ENCODE data around the gene PITPNM3. TPM values are rescaled to one million over a fixed set of nuclear protein-coding genes. Genes with fewer than 3 reads are reported as not detected.

The PITPNM3 gene
- total and polyA plus RNA-seq, 2 experiments from 2014 or later, result 1.0 to 1.5 TPM

- H3K9me2 ChIP-seq (ENCODE audit: insufficient read depth), result peaks cover 5% of the 10 kb centered on the region; the same call in 1 of the 2 replicates
- H3K27me3 ChIP-seq (ENCODE audit: insufficient read depth), result no peaks in the 10 kb centered on the region
- Mint-ChIP-seq H3K4me1 (peaks cover 52% of the 10 kb centered on the region), H3K9me3 (no peaks in the 10 kb centered on the region), H3K27ac (peak overlapping the region; percentile 69), H3K4me3 (peak overlapping the region; percentile 59), H3K27me3 (ENCODE audit: insufficient read depth, low read depth, poor library complexity) (peaks cover 15% of the 10 kb centered on the region), H3K36me3 (ENCODE audit: low read depth) (peaks cover 3% of the 10 kb centered on the region; the same call in 1 of the 3 replicates)
- peak; percentile 77 for ATAC-seq
- H2AFZ ChIP-seq, result peak overlapping the region; percentile 69
- peak overlapping the region; percentile 70; the same call in 1 of the 2 replicates for H3K27ac ChIP-seq (ENCODE audit: low read depth)
- H3K4me2 ChIP-seq, result peak overlapping the region; percentile 80
- peak overlapping the region; percentile 54 for H3K4me3 ChIP-seq
- no peaks in the 10 kb centered on the region for H4K20me1 ChIP-seq (replicated peaks; ENCODE audit: insufficient read depth)
- DNase-seq (ENCODE audit: low spot score), result no peak
- no peaks in the 10 kb centered on the region for H3F3A ChIP-seq (replicated peaks; ENCODE audit: low read depth)
- TF ChIP-seq ZNF462 (CRISPR knock-in tag; IDR thresholded peaks at IDR 0.05), result 0 out of 2 replicates have a peak, but pooled peaks have one; percentile 4
- TF ChIP-seq ZNF114 (CRISPR knock-in tag; IDR thresholded peaks at IDR 0.05), result no peak
- TF ChIP-seq NANOG (IDR thresholded peaks at IDR 0.05; ENCODE audit: borderline replicate concordance), result no peak
- no peak for TF ChIP-seq EZH2 (IDR thresholded peaks at IDR 0.05; ENCODE audit: low read depth, unreplicated experiment)
- no peak for TF ChIP-seq CREB1 (CRISPR knock-in tag; IDR thresholded peaks at IDR 0.05; ENCODE audit: low read depth)
- peak; percentile 58 to 61 for TF ChIP-seq CTCF (conservative IDR thresholded peaks at IDR 0.05; ENCODE audit: low read depth in 2 of 2)
- no peak for TF ChIP-seq JUNB (IDR thresholded peaks at IDR 0.05; ENCODE audit: unreplicated experiment)
- no peak for TF ChIP-seq EZH2phosphoT487 (IDR thresholded peaks at IDR 0.05; ENCODE audit: unreplicated experiment)
- no peak for TF ChIP-seq POLR2AphosphoS5 (IDR thresholded peaks at IDR 0.05; ENCODE audit: low read depth)
- TF ChIP-seq STAT1 (IDR thresholded peaks at IDR 0.05; ENCODE audit: unreplicated experiment), result no peak
- no peak for TF ChIP-seq REST (IDR thresholded peaks at IDR 0.05; ENCODE audit: unreplicated experiment)
- TF ChIP-seq ZNF331 (CRISPR knock-in tag; IDR thresholded peaks at IDR 0.05; ENCODE audit: low read depth), result no peak
- no peak for TF ChIP-seq ETS1 (IDR thresholded peaks at IDR 0.05)
- H3K79me2 ChIP-seq (replicated peaks; ENCODE audit: insufficient read depth), result no peaks in the 10 kb centered on the region
- no peaks in the 10 kb centered on the region for H3K36me3 ChIP-seq (ENCODE audit: insufficient read depth)
- H3K4me1 ChIP-seq (ENCODE audit: insufficient read depth), result peaks cover 32% of the 10 kb centered on the region
Observed at GRCh38 chr17:6495450-6496115, 60.8 kb downstream of the PITPNM3 start.
